HG03432 (cell line): Measurements from ENCODE around the gene AMMECR1.

ENCODE experiments used
- ATAC-seq: cut with Tn5 transposase; IDR thresholded peaks from one replicate; pipeline ENCODE4 v1.9.1; 2021; ENCODE audit warnings: mild to moderate bottlenecking, moderate library complexity; ENCODE audit not compliant: unreplicated experiment

AMMECR1 gene

DNA sequence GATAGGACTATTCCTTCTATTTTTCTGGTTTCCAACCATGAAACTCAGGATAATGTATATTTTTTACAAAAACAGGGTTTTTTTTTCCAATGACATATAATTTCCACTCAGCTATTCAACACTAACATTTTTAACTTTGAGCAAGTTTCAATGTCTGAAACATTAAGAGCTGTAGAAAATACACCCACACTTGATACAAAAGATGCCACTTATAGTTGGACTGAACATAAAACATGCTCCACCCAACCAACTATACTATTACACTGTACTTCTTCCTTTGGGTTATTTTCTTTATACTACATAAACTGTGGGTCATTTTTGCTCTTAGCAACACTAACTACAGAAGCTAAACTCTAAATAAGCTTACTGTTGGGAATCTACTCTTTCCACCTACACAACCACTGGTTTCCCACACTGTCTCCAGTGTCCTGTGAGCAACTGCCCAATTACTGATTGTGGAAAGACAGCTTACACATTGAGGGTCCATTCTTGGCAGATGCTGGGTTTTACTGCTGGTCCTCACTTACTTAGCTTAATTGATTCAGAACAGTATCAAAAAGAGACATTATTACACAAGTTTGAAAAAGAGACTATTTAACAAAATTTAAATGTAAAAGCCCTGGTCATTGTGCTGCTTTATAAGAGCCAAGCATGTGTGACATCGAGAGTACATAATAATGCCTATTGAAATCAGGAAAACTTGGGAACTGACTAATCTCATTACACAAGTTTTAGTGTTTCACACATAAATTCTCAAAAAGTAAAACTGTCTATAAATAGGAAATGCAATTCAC, 6.3 kb downstream of the AMMECR1 start:
- ATAC-seq = no peak

DNA sequence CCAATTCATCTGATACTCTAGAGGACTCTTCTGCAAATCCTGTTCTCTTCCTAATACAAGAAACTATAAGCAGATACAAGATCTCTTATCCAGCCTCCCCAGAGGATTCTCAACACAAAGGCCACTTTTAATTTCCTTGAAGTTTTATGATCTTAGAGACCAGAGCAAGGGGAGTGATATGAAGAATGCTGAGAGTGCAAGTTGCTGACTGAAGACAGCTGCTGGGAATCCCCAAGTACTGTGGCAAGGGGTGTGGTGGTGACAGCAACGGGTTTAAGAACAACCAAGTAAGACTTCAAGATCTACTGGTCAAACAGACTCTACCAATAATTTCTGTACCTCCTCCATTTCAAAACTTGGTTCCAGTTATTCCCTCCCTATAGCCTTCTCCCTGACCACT, 7.0 kb downstream of the AMMECR1 start:
- peak; percentile 93 for ATAC-seq

- ATAC-seq = peak; percentile 15
These were observed 7.7 kb downstream of the AMMECR1 start for GRCh38 chrX:110310000-110310790.

- ATAC-seq = no peak
These were observed 9.7 kb downstream of the AMMECR1 start for GRCh38 chrX:110308220-110308619.

- no peak for ATAC-seq
These were observed 13.0 kb downstream of the AMMECR1 start for GRCh38 chrX:110304884-110305283.

GRCh38 chrX:110304371-110304770, 13.5 kb downstream of the AMMECR1 start:
- ATAC-seq = no peak

- no peak for ATAC-seq
These were observed 14.9 kb downstream of the AMMECR1 start for GRCh38 chrX:110302975-110303374.

GRCh38 chrX:110301194-110301593, 16.7 kb downstream of the AMMECR1 start:
- ATAC-seq = no peak

DNA sequence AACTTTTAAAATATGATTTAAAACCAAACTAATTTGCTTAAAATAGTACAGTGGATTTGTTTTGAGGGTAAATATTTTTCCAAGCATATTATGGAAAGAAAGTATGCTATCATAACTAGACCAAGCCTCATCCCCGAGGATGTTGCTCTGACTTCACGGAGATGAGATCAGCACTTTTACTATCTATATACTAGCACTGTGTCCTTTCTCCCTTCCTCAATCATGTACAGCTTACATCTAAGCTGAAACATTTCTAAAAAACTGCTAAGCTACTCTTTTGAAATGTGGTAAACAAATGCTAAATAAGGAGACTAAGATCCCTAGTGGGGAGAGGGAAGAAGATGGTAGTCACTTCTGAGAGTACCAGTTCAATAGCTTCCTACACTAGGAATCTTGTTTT, 23.8 kb downstream of the AMMECR1 start:
- no peak for ATAC-seq

DNA sequence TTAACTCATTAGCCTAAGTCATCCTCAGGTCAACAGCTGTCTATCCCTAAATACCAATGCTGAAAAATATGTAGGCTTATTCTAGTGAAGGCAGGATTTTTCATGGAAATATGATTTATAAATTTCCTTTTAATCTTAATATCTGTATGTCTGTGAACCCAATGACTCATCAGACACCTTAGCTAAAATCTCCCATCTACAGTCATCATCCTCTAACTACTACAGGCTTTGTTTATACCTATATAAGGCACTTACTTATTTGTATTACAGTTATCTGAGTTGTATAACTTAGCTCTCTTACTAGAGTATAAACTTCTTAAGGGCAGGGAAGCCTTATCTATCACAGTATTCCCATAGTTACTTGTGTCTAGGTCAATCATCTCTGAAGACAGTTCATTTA, 24.2 kb downstream of the AMMECR1 start:
- no peak for ATAC-seq

DNA sequence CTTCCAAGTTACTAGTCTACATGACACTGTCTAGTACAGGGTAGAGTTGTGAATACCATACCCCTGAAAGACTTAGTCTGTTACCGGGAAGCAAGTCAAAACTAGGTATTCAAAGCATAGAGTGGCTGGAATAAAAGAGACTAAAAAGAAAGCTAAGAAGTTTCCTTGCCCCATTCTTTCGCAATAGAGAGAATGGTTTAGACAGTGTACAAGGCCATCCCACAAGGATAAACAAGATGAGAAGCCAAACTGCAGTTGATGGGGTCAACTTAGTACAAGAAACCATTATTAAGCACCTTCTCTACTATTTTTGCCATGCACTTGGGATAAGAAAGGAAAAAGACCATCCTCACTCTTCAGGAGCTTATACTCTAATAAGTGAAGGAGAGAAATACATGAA, 30.3 kb downstream of the AMMECR1 start:
- no peak for ATAC-seq

- ATAC-seq = no peak
These were observed 31.8 kb downstream of the AMMECR1 start for GRCh38 chrX:110286106-110286505.

GRCh38 chrX:110284159-110284558, 33.7 kb downstream of the AMMECR1 start:
- ATAC-seq = no peak

DNA sequence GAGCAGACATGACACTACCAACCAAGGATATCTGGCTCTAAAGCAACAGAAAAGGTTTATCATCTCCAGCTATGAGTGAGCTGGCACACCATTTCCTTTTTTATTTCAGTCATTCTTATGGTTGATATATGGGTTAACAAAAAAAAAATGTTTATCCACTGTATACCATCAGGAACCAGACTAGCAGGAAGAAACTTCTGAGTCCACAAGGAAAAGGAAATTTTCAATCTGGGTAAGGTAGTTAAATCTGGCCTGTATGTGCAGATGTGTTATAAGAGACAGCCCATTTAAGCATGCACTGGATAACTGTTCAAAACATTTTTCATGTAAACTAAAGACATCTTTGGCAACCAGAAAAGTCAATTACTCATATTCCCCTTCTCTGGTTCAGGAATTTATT, 35.0 kb downstream of the AMMECR1 start:
- no peak for ATAC-seq

DNA sequence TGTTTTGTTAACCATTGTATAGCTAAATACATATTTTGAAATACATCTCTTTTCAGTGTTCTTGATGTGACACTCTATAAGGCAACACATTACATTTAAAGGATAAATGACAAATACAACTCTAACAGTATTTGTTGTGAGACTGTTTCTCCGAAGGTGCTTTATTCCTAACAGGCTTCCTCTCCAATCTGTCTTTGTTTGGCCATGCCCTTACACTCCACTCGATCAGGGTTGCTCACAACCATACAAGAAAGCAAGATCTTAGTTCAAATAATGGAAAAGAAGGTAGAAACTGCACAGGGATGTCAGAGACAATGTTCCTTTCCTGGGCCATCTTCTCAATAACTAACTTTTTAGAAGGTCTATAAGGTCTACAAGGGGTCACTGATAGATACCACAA, 36.5 kb downstream of the AMMECR1 start:
- ATAC-seq = no peak

DNA sequence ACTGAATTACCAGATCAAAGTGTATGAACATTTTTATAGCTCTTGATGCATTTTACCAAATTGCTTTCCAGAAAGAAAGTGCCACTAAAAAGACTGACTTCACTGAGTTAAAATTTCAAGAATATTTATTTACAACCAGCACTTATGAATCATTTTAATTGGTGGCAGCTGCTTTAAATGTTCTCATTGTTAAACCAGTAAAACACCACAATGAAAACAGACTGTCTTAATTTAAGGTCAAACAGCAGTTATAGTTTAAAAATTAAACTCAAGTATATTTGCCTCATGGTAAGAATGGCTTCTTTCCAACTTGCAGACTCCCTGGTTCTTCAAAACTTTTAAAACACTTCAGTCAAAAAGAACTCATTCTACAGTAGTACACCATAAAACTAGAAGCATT, 36.9 kb downstream of the AMMECR1 start:
- no peak for ATAC-seq

GRCh38 chrX:110277609-110278008, 40.3 kb downstream of the AMMECR1 start:
- ATAC-seq = no peak

- peak; percentile 95 for ATAC-seq
These were observed 41.1 kb downstream of the AMMECR1 start for GRCh38 chrX:110276778-110277177.

GRCh38 chrX:110268886-110269285, 49.0 kb downstream of the AMMECR1 start:
- no peak for ATAC-seq

GRCh38 chrX:110268395-110268794, 49.5 kb downstream of the AMMECR1 start:
- ATAC-seq = no peak

- ATAC-seq = no peak
These were observed 50.0 kb downstream of the AMMECR1 start for GRCh38 chrX:110267874-110268273.

GRCh38 chrX:110265661-110266060, 52.2 kb downstream of the AMMECR1 start:
- no peak for ATAC-seq
